Measurements from ENCODE around the gene DCTN3. TPM values are rescaled to one million over a fixed set of nuclear protein-coding genes. Genes with fewer than 3 reads are reported as not detected.

The DCTN3 gene
- polyA plus RNA-seq, 3 donors, result 120 to 174 (median 143) TPM

GRCh38 chr9:34582787-34583186 lies 37.5 kb downstream of the DCTN3 start:
- H3K4me1 Mint-ChIP-seq, result no peaks in the 10 kb centered on the region
- Histone ChIP-seq H3K4me1 (ENCODE audit: control insufficient read depth in 1 of 2, insufficient read depth in 2 of 2, low read length in 2 of 2) (no peaks in the 10 kb centered on the region), H3K9me3 (replicated peaks in 1 of 2; ENCODE audit: control insufficient read depth in 1 of 2, insufficient read depth in 1 of 2, low read length in 2 of 2) (peaks cover 0 to 31% of the 10 kb centered on the region in 2 donors), H3K27ac (ENCODE audit: low read depth in 1 of 2, low read length in 2 of 2) (no peak overlapping the region), H3K9ac (ENCODE audit: insufficient read depth, low read length, poor library complexity, severe bottlenecking) (no peak overlapping the region), H2AFZ (ENCODE audit: insufficient read depth, low read depth, low read length, poor library complexity, severe bottlenecking) (no peak overlapping the region), H3K27me3 (ENCODE audit: control insufficient read depth in 2 of 2, insufficient read depth in 2 of 2, low read length in 2 of 2) (peaks cover 44 to 85% of the 10 kb centered on the region in 2 donors), H3K79me2 (ENCODE audit: insufficient read depth, low read length) (no peaks in the 10 kb centered on the region), H3K4me3 (replicated peaks in 1 of 3; ENCODE audit: low read depth in 2 of 3, low read length in 3 of 3) (no peak overlapping the region), H3K4me2 (replicated peaks; ENCODE audit: extremely low read depth, low read length, poor library complexity, severe bottlenecking) (no peak overlapping the region), H3K36me3 (replicated peaks in 1 of 2; ENCODE audit: control insufficient read depth in 1 of 2, insufficient read depth in 2 of 2, low read length in 2 of 2) (no peaks in the 10 kb centered on the region), H4K20me1 (ENCODE audit: insufficient read depth, low read length) (no peaks in the 10 kb centered on the region)
- peaks cover 68 to 83% (median 73%) of the 10 kb centered on the region in 3 donors for H3K27me3 Mint-ChIP-seq (ENCODE audit: low read depth in 3 of 3)
- peaks cover 0 to 4% (median 0%) of the 10 kb centered on the region in 7 donors for H3K9me3 Mint-ChIP-seq
- no peak for TF ChIP-seq CTCF (IDR thresholded peaks at IDR 0.05)
- no peak overlapping the region for H3K27ac Mint-ChIP-seq
- no CpG with 5 or more reads among the region's 5 CpGs for WGBS (ENCODE audit: insufficient coverage)
- intact Hi-C loops (cut with micrococcal nuclease), result no loop called here
- H3K4me3 Mint-ChIP-seq, result peak overlapping the region in 1 of 2 donors; percentile 20
- no peaks in the 10 kb centered on the region for H3K36me3 Mint-ChIP-seq
- DNase-seq, result no peak

GRCh38 chr9:34581318-34581717 lies 39.0 kb downstream of the DCTN3 start:
- H3K4me3 Mint-ChIP-seq, result no peak overlapping the region
- Histone ChIP-seq H3K36me3 (replicated peaks in 1 of 2; ENCODE audit: control insufficient read depth in 1 of 2, insufficient read depth in 2 of 2, low read length in 2 of 2) (no peaks in the 10 kb centered on the region), H3K4me3 (replicated peaks in 1 of 3; ENCODE audit: low read depth in 2 of 3, low read length in 3 of 3) (no peak overlapping the region), H3K27me3 (ENCODE audit: control insufficient read depth in 2 of 2, insufficient read depth in 2 of 2, low read length in 2 of 2) (peaks cover 39 to 84% of the 10 kb centered on the region in 2 donors), H3K9me3 (replicated peaks in 1 of 2; ENCODE audit: control insufficient read depth in 1 of 2, insufficient read depth in 1 of 2, low read length in 2 of 2) (peaks cover 0 to 30% of the 10 kb centered on the region in 2 donors), H2AFZ (ENCODE audit: insufficient read depth, low read depth, low read length, poor library complexity, severe bottlenecking) (no peak overlapping the region), H3K9ac (ENCODE audit: insufficient read depth, low read length, poor library complexity, severe bottlenecking) (no peak overlapping the region), H3K4me2 (replicated peaks; ENCODE audit: extremely low read depth, low read length, poor library complexity, severe bottlenecking) (no peak overlapping the region), H3K79me2 (ENCODE audit: insufficient read depth, low read length) (no peaks in the 10 kb centered on the region), H4K20me1 (ENCODE audit: insufficient read depth, low read length) (no peaks in the 10 kb centered on the region), H3K4me1 (ENCODE audit: control insufficient read depth in 1 of 2, insufficient read depth in 2 of 2, low read length in 2 of 2) (no peaks in the 10 kb centered on the region), H3K27ac (ENCODE audit: low read depth in 1 of 2, low read length in 2 of 2) (no peak overlapping the region)
- H3K4me1 Mint-ChIP-seq, result peaks cover 2% of the 10 kb centered on the region
- peaks cover 0 to 1% of the 10 kb centered on the region in 2 donors for H3K36me3 Mint-ChIP-seq
- TF ChIP-seq CTCF (IDR thresholded peaks at IDR 0.05), result no peak
- H3K27ac Mint-ChIP-seq, result no peak overlapping the region
- no CpG with 5 or more reads among the region's 3 CpGs for WGBS (ENCODE audit: insufficient coverage)
- peaks cover 0 to 7% (median 3%) of the 10 kb centered on the region in 7 donors for H3K9me3 Mint-ChIP-seq
- no peak for DNase-seq
- peaks cover 67 to 82% (median 72%) of the 10 kb centered on the region in 3 donors for H3K27me3 Mint-ChIP-seq (ENCODE audit: low read depth in 3 of 3)
- intact Hi-C loops (cut with micrococcal nuclease), result no loop called here

Measured in CD14-positive monocyte (primary cell).